ENCODE measurements around the gene INSIG2.
"Not testable (repeated sequence)": the region's sequence is repeated elsewhere in the genome, so short reads cannot be mapped to it uniquely, and the experiment has no call there.

Gene INSIG2

GRCh38 chr2:118061135-118061955 is 26.9 kb upstream of the INSIG2 start:
- no peak for DNase-seq

GRCh38 chr2:118062048-118062447 is 26.2 kb upstream of the INSIG2 start:
- no peak for DNase-seq

- no peak for DNase-seq
These were observed 25.6 kb upstream of the INSIG2 start for GRCh38 chr2:118062669-118063068.

DNA sequence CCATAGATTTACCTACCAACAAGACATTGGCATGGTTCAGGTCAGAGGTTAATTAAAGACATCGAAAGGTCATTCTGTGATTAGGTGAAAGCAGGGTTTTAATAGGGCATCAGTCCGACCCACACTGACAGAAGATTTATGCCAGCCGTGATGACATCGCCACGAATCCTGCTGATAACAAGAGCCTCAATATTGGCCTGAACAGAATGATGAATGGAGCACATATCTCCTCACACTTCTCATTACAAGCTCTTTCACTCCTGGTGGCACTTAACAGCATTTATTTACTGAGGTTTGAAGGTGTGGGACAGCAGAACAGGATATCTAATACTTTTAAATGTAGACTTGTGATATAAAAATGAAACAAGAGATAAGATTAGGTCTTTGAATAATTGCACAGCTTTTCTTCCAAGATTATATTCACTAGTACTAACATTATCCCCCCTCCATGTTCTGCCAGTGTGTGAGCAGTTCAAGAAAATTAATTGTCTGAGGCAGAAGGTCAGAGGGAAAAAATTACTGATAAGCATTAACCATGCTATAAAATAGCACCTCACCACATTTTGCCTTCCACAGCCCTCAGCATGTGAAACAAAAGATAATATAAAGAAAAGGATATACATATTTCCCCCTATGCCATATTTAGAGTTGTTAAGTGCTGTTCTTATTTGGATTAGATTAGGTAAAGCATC is 23.1 kb upstream of the INSIG2 start:
- no peak for DNase-seq

DNA sequence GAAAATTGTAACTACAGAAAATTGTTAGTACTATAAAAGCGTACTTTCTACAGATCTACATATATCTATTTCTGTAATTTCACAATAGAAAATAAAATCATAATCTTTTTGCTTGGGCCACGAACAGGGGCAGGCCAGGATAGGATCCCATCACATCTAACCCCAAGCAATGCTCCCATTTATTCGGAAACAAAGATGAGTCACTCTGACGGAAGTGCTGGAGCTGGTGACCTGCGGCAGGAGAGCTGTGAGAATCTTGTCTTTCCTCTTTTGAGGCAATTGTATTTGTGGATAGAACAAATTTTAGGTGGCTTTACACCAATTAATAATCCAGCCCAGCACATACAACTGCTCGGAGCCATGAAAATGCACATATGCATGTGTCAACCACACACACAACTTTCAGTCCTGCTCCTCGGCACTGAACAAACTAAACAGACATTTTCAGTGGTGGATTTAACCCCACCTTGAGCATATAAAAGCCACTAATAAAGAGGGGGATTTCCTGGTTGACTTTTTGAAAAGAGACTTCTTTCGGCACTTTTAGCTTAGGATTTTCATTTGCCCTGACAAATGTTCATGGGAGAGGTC is 22.3 kb upstream of the INSIG2 start:
- no peak for DNase-seq

GRCh38 chr2:118077636-118078247 is 10.5 kb upstream of the INSIG2 start:
- DNase-seq, result no peak

DNA sequence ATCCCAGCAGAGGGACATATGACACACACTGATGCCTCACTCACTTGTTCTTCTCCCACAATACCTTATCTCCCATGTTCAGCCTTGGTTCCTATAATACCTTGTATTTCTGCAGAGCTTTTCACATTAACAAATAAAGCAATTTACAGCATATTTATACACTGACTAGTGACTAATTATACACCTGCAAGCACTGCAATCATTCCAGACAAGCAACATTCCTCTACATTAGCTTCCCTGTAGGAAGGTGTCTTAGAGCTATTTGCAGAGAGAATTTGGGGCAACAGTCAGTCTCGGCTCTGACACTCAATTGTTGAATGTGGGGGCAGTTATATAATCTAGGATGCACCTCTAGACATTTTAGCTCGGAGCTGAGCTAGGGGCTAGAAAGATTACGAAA is 9.5 kb upstream of the INSIG2 start:
- no peak for DNase-seq

GRCh38 chr2:118084491-118085089 is 3.7 kb upstream of the INSIG2 start:
- no peak for DNase-seq

GRCh38 chr2:118085173-118086023 is 2.9 kb upstream of the INSIG2 start:
- DNase-seq, result no peak

GRCh38 chr2:118086024-118086633 is 2.1 kb upstream of the INSIG2 start:
- DNase-seq, result no peak

- DNase-seq, result peak; percentile 12
These were observed 999 bp downstream of the INSIG2 start for GRCh38 chr2:118089139-118089800.

DNA sequence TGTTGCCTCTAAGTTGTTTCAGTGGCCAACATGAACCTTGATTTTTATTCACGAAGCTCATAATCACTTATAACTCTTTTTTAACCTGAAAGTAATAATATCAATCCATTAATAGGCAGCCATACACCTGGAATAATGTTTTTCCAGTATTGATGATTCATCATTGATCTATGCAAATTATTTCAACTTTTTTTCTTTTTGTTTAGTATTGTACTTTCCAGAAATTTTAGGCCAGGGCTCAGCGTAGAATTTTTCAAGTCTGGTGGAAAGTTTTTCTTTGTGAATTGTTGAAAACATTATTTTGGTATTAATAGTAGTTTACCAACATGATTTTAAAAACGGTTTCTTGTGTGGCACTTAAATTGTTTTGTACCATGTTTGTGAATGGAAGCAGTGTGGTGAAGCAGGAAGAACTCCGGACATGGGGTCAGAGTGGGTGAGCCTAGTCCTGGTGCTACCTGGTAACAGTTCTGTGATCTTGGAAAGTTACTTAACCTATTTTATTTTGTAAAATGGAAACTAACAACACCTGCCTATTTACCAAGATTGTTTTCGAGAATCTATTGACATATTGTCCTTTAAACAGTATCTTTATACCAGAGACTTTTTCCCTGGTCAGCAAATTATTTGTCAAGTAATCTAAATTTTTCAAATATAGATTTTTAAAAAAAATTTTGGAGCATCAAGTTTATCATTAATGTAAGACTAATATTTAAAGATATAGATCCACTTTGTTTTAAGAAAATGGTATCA is 2.3 kb downstream of the INSIG2 start:
- no peak for DNase-seq

DNA sequence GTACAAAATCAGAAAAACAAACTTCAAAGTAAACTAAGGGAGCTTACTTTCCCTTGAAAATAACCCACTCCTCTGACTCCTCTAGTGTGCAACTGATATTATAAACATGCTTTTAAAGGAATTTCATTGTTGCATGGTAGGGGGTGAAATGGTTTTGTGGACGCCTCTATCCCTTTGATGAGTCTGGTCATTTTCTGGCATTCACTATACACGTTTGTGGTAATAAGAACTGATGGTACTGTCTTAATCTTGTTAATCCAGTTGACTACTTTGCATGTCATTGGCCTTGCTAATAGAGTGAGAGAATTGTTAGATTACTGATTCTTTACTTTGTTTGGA is 2.8 kb downstream of the INSIG2 start:
- DNase-seq, result no peak

DNA sequence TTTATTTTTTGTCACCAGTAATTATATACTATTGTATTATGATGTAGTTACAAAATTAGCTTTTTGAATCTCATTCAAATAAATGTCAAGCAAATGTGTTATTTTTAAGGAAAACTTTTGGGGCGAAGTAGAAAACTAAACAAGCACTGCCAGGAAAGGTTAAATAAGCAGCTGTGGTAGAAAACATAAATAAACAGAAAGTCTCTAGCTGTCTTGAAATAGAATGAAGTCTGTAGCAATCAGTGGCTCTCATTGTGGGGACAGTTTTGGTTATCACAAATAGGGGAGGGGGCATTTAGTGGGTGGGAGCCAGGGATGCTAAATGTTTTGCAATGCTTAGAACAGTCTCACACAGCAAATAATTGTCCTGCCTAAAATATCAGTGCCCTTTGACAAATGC is 3.4 kb downstream of the INSIG2 start:
- no peak for DNase-seq

GRCh38 chr2:118094102-118094501 is 5.8 kb downstream of the INSIG2 start:
- not testable (repeated sequence) for DNase-seq

DNA sequence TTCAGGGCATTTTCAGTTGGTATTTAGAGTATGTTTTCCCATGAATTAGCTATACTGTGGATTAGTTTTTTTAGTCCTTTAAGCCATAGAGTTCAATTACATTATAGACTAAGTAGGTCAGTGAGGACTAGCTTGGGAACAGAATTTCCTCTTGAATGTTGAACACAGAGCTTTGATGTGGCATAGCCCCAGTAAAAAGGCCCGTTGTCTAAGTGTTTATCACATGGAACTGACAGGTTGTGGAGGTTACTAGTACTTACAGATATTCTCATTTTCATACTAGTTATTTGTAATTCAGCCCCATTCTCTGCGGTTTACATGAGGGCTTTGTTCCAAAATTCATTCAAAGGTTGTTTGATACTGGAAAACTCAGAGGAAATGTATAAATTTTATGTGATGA is 6.2 kb downstream of the INSIG2 start:
- DNase-seq, result no peak

- DNase-seq, result no peak
These were observed 7.3 kb downstream of the INSIG2 start for GRCh38 chr2:118095610-118096009.

GRCh38 chr2:118097657-118098056 is 9.4 kb downstream of the INSIG2 start:
- no peak for DNase-seq

DNA sequence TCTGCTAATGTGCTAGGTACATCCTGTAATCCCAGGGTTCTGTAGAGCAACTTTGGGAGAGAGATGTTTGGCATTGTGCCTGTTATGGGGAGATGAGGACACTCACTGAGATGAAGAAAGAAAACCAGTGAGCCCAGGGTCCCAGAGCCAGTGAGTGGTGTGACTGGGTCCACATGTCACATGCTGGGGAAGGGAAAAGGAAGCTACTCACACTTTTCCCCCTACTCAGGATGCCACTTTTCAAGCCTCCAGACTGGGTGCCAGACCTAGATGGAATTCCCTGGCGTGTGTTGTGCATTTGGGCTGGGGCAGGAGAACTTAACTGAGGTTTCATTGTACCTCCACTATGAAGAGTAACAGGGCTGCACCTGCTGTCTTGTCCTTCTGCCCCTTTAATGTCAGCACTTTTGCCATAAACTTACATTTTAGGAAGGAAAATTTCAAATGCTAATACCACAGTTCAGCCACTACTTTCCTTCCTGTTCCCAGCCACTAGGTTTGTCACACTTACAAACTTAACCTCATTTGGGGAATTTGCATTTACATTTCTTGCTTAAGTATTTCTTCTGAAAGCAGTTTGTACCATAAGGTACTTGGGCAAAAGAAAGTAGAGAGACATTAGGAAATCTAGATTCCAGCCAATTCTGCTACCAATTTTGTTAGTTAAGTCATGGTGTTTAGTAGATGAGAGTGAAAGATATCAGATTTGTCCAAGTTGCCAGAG is 10.2 kb downstream of the INSIG2 start:
- DNase-seq, result no peak
